DOHH2 (cell line): ENCODE measurements around the gene THAP11.

ENCODE experiments used
- H3F3A ChIP-seq: fragments of 200-600 bp; sonication (generic), shearing (Covaris generic); 2 replicates; pipeline ENCODE4 v1.6.0; 2016; ENCODE audit warnings: antibody characterized with exemption, mild to moderate bottlenecking; ENCODE audit not compliant: control insufficient read depth, insufficient read depth
- H3K27ac ChIP-seq: fragments of 200-600 bp; sonication (generic); 2 replicates; pipeline ENCODE4 v1.5.1; 2014; ENCODE audit warnings: low read depth, mild to moderate bottlenecking, low read length, moderate library complexity
- H3K27me3 ChIP-seq: fragments of 200-600 bp; sonication (generic); 2 replicates; pipeline ENCODE4 v1.6.1; 2014; ENCODE audit warnings: mild to moderate bottlenecking, low read length, mixed read lengths; ENCODE audit not compliant: control insufficient read depth
- H3K36me3 ChIP-seq: fragments of 200-600 bp; sonication (generic); 2 replicates; pipeline ENCODE4 v1.6.1; 2014; ENCODE audit warnings: mild to moderate bottlenecking, low read length, moderate library complexity, mixed read lengths; ENCODE audit not compliant: control insufficient read depth
- H3K4me1 ChIP-seq: fragments of 200-600 bp; sonication (generic); 2 replicates; pipeline ENCODE4 v1.6.1; 2014; ENCODE audit warnings: mild to moderate bottlenecking, low read length, mixed read lengths; ENCODE audit not compliant: control insufficient read depth
- H3K4me2 ChIP-seq: fragments of 200-600 bp; sonication (generic); 2 replicates; pipeline ENCODE4 v1.6.0; 2014; ENCODE audit warnings: mild to moderate bottlenecking, low read length, moderate library complexity
- H3K4me3 ChIP-seq: fragments of 200-600 bp; sonication (generic); 2 replicates; pipeline ENCODE4 v1.5.1; 2014; ENCODE audit warnings: mild to moderate bottlenecking, low read length, mixed read lengths
- H3K79me2 ChIP-seq: fragments of 200-600 bp; sonication (generic); 2 replicates; pipeline ENCODE4 v1.6.1; 2014; ENCODE audit warnings: mild to moderate bottlenecking, low read length, mixed read lengths; ENCODE audit not compliant: control insufficient read depth
- H3K9me2 ChIP-seq: fragments of 200-600 bp; sonication (generic); replicated peaks from 2 replicates; pipeline ENCODE4 v1.6.1; 2014; ENCODE audit warnings: mild to moderate bottlenecking, low read length, mixed read lengths; ENCODE audit not compliant: control insufficient read depth
- H3K9me3 ChIP-seq: fragments of 200-600 bp; sonication (generic); 2 replicates; pipeline ENCODE4 v1.6.1; 2014; ENCODE audit warnings: antibody characterized with exemption, low read length, mixed read lengths; ENCODE audit not compliant: control insufficient read depth, insufficient read depth
- H4K20me1 ChIP-seq: fragments of 200-600 bp; sonication (generic); 2 replicates; pipeline ENCODE4 v1.6.0; 2014; ENCODE audit warnings: low read depth, mild to moderate bottlenecking, antibody characterized with exemption, low read length, moderate library complexity; ENCODE audit not compliant: control insufficient read depth, insufficient read depth
- CTCF ChIP-seq: fragments of 200-600 bp; sonication (generic); IDR thresholded peaks from one replicate; pipeline ENCODE4 v1.5.1; 2014; ENCODE audit warnings: antibody characterized with exemption, mild to moderate bottlenecking, low read depth, low read length; ENCODE audit not compliant: poor library complexity, severe bottlenecking
- EZH2phosphoT487 ChIP-seq: fragments of 200-600 bp; sonication (generic); IDR thresholded peaks from 2 replicates; pipeline ENCODE4 v1.6.1; 2017; ENCODE audit warnings: borderline replicate concordance, mild to moderate bottlenecking, antibody characterized with exemption, low read length, moderate library complexity, mixed read lengths

Gene THAP11

GRCh38 chr16:67820608-67821259 lies 21.4 kb upstream of the THAP11 start:
- TF ChIP-seq EZH2phosphoT487 (no peak), CTCF (no peak)
- Histone ChIP-seq H3K27me3 (no peaks in the 10 kb centered on the region), H3K4me2 (no peak overlapping the region), H3K9me3 (no peaks in the 10 kb centered on the region), H4K20me1 (no peaks in the 10 kb centered on the region), H3K4me3 (no peak overlapping the region), H3K79me2 (no peaks in the 10 kb centered on the region), H3K27ac (no peak overlapping the region), H3F3A (no peaks in the 10 kb centered on the region), H3K36me3 (no peaks in the 10 kb centered on the region), H3K9me2 (no peaks in the 10 kb centered on the region), H3K4me1 (peaks cover 3% of the 10 kb centered on the region; the same call in 1 of the 2 replicates)

GRCh38 chr16:67822511-67822910 lies 19.6 kb upstream of the THAP11 start:
- Histone ChIP-seq H3K36me3 (no peaks in the 10 kb centered on the region; the same call in 1 of the 2 replicates), H3K27me3 (no peaks in the 10 kb centered on the region), H3K27ac (no peak overlapping the region), H3K9me3 (no peaks in the 10 kb centered on the region), H3F3A (no peaks in the 10 kb centered on the region), H3K79me2 (no peaks in the 10 kb centered on the region), H3K4me3 (no peak overlapping the region), H3K9me2 (no peaks in the 10 kb centered on the region), H4K20me1 (no peaks in the 10 kb centered on the region), H3K4me2 (no peak overlapping the region), H3K4me1 (no peaks in the 10 kb centered on the region)
- no peak for TF ChIP-seq EZH2phosphoT487
- no peak for TF ChIP-seq CTCF

DNA sequence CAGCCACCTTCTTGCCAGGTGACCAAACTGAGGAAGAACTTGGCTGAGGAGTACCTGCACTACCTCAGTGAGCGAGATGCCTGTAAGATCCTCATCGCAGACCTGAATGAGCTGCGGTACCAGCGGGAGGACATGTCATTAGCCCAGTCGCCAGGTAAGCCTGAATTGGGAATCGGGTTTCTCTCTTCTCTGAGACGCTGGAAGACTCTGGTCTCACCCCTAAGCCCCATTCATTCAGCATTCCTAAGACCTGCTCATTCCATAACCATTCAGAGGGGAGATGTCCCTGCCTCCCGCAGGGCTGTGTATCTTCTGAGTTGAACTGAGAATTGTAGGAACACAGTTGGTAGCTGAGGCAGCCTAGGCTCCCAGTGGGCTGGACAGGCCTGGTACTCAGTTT lies 17.0 kb upstream of the THAP11 start:
- Histone ChIP-seq H3K9me2 (no peaks in the 10 kb centered on the region), H3K79me2 (no peaks in the 10 kb centered on the region), H3K27ac (no peak overlapping the region), H3K36me3 (peaks cover 14% of the 10 kb centered on the region; the same call in 1 of the 2 replicates), H3F3A (no peaks in the 10 kb centered on the region), H3K4me2 (no peak overlapping the region), H3K4me3 (no peak overlapping the region), H3K9me3 (no peaks in the 10 kb centered on the region), H4K20me1 (no peaks in the 10 kb centered on the region), H3K4me1 (no peaks in the 10 kb centered on the region), H3K27me3 (no peaks in the 10 kb centered on the region)
- TF ChIP-seq EZH2phosphoT487 (no peak), CTCF (no peak)
